Chondrocyte (in vitro differentiated cells): ENCODE data around the gene GLB1L2. TPM values are rescaled to one million over a fixed set of nuclear protein-coding genes. Genes with fewer than 3 reads are reported as not detected.
A peak's percentile ranks its signal among the peaks of the same experiment; 100 is the strongest.

ENCODE experiments used
- DNase-seq: peaks from one replicate; pipeline ENCODE4 v3.0.0; 2021; ENCODE audit warnings: mixed read lengths, low spot score
- H3K27ac Mint-ChIP-seq: one replicate; pipeline ENCODE4 v1.8.0; 2021; ENCODE audit warnings: mild to moderate bottlenecking, moderate library complexity, mixed read lengths; ENCODE audit not compliant: unreplicated experiment
- H3K27me3 Mint-ChIP-seq: 2 replicates; pipeline ENCODE4 v1.8.0; 2021; ENCODE audit warnings: low read depth, mixed read lengths
- H3K36me3 Mint-ChIP-seq: 2 replicates; pipeline ENCODE4 v1.8.0; 2021; ENCODE audit warnings: low read depth, mixed read lengths
- H3K4me1 Mint-ChIP-seq: 2 replicates; pipeline ENCODE4 v1.8.0; 2021; ENCODE audit warnings: low read depth, mild to moderate bottlenecking, mixed read lengths
- H3K4me3 Mint-ChIP-seq: one replicate; pipeline ENCODE4 v1.8.0; 2021; ENCODE audit warnings: mild to moderate bottlenecking, moderate library complexity, mixed read lengths; ENCODE audit not compliant: unreplicated experiment
- H3K9me3 Mint-ChIP-seq: 2 replicates; pipeline ENCODE4 v1.8.0; 2021; ENCODE audit warnings: low read depth, mixed read lengths
- total RNA-seq: library from RNA; stranded (reverse); gene quantifications from 3 replicates; pipeline ENCODE4 v1.2.1, GENCODE V29; 2021
- TF ChIP-seq, protein P1 (sequence below): fragments of 200-600 bp; sonication (generic); IDR thresholded peaks from 2 replicates; pipeline ENCODE4 v1.5.0; 2021; ENCODE audit warnings: antibody characterized with exemption, mild to moderate bottlenecking, moderate library complexity

The GLB1L2 gene
- total RNA-seq, 1 donor from 2014 or later = 0.35 TPM

DNA sequence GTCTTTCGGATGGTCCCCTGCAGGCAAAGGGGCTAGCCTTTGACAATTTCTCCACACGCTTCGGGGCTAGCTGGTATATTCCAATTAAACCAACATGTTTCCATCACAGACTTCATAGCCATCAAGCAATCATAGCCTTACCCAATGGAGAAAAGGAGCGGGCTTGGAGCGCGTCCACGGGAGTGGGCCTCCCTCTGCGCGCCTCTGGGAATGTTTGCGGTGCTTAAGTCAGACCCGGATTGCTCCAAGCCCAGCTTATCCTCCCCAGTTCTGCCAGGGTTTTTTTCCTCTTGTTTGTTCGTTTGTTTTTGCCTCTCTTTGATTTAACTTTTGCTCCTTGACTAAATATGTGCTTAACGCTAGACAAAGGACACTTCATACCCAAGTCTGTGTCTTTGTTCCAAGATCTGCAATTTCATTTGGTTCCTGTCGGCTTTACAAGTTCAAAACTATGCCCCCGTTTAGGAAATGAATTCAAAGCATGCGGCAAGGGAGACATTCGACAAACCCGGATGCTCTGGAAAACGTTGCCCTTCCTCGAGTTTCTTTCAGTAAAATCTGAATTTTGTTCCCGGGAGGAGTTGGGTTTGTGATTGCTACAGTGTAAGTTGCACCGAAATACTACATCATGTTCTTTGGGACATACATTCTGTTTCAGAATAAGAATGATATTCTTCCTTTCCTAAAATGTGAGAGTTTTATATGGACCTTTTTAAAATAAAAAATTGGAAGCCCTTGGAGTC lies 1.0 kb upstream of the GLB1L2 start:
- Mint-ChIP-seq H3K27ac (no peak overlapping the region), H3K4me1 (peaks cover 12% of the 10 kb centered on the region), H3K36me3 (peaks cover 2% of the 10 kb centered on the region), H3K9me3 (no peaks in the 10 kb centered on the region), H3K27me3 (peaks cover 59% of the 10 kb centered on the region), H3K4me3 (peak overlapping the region; percentile 72)
- TF ChIP-seq, protein P1, sequence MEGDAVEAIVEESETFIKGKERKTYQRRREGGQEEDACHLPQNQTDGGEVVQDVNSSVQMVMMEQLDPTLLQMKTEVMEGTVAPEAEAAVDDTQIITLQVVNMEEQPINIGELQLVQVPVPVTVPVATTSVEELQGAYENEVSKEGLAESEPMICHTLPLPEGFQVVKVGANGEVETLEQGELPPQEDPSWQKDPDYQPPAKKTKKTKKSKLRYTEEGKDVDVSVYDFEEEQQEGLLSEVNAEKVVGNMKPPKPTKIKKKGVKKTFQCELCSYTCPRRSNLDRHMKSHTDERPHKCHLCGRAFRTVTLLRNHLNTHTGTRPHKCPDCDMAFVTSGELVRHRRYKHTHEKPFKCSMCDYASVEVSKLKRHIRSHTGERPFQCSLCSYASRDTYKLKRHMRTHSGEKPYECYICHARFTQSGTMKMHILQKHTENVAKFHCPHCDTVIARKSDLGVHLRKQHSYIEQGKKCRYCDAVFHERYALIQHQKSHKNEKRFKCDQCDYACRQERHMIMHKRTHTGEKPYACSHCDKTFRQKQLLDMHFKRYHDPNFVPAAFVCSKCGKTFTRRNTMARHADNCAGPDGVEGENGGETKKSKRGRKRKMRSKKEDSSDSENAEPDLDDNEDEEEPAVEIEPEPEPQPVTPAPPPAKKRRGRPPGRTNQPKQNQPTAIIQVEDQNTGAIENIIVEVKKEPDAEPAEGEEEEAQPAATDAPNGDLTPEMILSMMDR = no peak
- no peak for DNase-seq

DNA sequence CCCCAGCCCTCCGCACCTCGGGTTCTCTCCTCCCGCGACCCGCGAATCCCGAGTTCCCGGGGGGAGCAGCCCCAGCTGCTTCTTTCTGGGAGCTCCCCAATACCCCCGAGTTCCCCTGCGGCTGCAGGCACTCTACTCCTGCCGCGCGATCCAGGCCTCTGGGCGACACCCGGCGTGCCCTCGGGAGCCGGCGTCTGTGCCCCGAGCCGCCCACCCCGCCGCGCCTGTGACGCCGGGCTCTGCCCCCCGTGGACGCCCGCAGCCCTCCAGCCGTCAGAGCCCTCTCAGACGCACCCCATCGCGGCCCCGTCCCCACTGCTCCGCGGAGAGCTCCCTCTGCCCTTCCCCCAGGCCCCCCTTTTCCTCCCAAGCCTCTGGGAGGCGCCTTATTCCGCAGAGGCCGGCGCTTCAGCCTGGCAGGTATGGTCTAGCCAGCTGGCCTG lies 422 bp downstream of the GLB1L2 start:
- no peak for DNase-seq
- no peaks in the 10 kb centered on the region for H3K9me3 Mint-ChIP-seq
- peaks cover 12% of the 10 kb centered on the region for H3K4me1 Mint-ChIP-seq
- peak overlapping the region; percentile 54 for H3K4me3 Mint-ChIP-seq
- H3K27me3 Mint-ChIP-seq = peaks cover 54% of the 10 kb centered on the region
- TF ChIP-seq, protein P1 = no peak
- no peak overlapping the region for H3K27ac Mint-ChIP-seq
- peaks cover 3% of the 10 kb centered on the region for H3K36me3 Mint-ChIP-seq

DNA sequence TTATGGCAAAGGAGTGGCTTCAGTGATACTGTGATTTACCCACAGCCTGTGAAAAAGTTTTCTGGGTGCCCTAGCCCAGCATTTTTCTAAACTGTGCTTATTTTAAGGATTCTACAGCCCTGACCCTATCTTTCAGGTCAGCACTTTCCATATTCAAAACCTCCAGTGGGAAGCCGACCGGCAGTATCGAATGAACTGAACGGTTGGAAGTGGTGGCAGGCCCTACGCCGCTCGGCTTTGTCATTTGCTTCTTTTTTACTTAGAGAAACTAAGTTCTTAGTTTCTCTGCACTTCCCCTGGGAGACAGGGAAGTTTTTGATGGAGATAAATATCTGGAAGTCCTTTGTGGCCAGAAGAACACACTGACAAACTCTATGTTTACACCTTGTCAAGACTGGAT lies 994 bp downstream of the GLB1L2 start:
- Mint-ChIP-seq H3K36me3 (peaks cover 1% of the 10 kb centered on the region), H3K4me3 (peak overlapping the region; percentile 23), H3K27me3 (peaks cover 49% of the 10 kb centered on the region), H3K9me3 (no peaks in the 10 kb centered on the region), H3K27ac (no peak overlapping the region), H3K4me1 (peaks cover 12% of the 10 kb centered on the region)
- no peak for DNase-seq
- TF ChIP-seq, protein P1 = no peak

DNA sequence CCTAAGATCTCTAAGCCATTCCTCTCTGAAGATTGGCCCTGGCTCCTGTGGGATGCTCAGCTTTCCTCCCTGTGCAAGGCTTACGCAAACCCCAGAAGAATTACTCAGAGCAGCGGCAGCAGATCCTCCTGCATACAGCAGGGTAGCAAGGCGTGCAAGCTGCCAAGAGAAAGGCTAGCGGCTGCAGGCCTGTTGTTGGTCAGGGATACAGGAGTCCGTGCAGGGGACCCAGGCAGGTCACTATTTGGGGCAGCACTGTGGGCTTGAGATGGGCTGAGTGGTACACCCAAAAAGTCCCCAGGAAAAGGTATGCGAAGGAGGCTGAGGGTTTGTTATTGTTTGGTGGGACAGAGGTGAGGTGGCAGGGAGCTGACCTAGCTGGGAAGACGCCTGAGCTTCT lies 1.5 kb downstream of the GLB1L2 start:
- DNase-seq = no peak
- H3K9me3 Mint-ChIP-seq = no peaks in the 10 kb centered on the region
- H3K4me3 Mint-ChIP-seq = no peak overlapping the region
- peaks cover 1% of the 10 kb centered on the region for H3K36me3 Mint-ChIP-seq
- H3K4me1 Mint-ChIP-seq = peaks cover 12% of the 10 kb centered on the region
- H3K27me3 Mint-ChIP-seq = peaks cover 49% of the 10 kb centered on the region
- H3K27ac Mint-ChIP-seq = peak overlapping the region; percentile 55
- TF ChIP-seq, protein P1 = no peak

DNA sequence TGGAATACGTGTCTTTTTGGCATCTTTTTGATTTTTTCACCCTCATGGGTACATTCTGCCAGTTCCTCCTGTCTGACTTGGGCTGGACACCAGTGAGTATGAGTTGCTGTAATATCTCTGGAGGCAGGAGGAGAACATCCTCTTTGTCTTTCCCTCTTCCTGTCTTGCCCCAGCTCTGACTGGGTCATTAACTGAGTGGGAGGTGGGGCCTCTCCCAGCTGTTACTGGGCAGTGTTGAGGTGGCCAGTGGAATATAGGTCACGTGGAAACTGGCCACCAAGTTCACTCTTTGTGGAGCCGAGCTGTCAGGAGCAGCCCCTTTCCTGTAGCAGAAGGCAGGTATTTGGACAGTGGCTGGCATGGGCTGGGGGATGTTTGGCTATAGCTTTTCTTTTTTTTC lies 2.2 kb downstream of the GLB1L2 start:
- Mint-ChIP-seq H3K27ac (no peak overlapping the region), H3K27me3 (peaks cover 49% of the 10 kb centered on the region), H3K4me3 (no peak overlapping the region), H3K9me3 (no peaks in the 10 kb centered on the region), H3K4me1 (peaks cover 12% of the 10 kb centered on the region), H3K36me3 (peaks cover 1% of the 10 kb centered on the region)
- TF ChIP-seq, protein P1 = no peak
- DNase-seq = no peak
